HEK293 (cell line): ENCODE measurements around the gene LTC4S.

Experiments
- CTCF ChIA-PET: fragments of 350-600 bp; formaldehyde crosslinking; extraction: SDS; loops from one replicate; lab custom pipeline; 2021; ENCODE audit warnings: antibody characterized with exemption; lab: Yijun Ruan, JAX
- POLR2A ChIA-PET: fragments of 300-600 bp; formaldehyde crosslinking; extraction: SDS; loops from one replicate; lab custom pipeline; 2020; ENCODE audit warnings: antibody characterized with exemption, inconsistent platforms; lab: Yijun Ruan, JAX
- H3K27ac ChIP-seq: fragments of 200-500 bp; sonication (Bioruptor generic); 2 replicates; pipeline ENCODE4 v1.5.1; 2014; ENCODE audit warnings: low read depth, low read length, control low read depth, inconsistent platforms; ENCODE audit errors: extremely low read depth
- H3K36me3 ChIP-seq, 2 experiments: fragments of 200-500 bp in 1 of 2; sonication (Bioruptor generic) in 1 of 2; 1 replicate in 1 of 2; 2 replicates in 1 of 2; pipeline ENCODE4 v1.5.1; 2014 to 2017; ENCODE audit warnings: inconsistent platforms in 2 of 2, low read length in 2 of 2; ENCODE audit not compliant: control insufficient read depth in 2 of 2, insufficient read depth in 1 of 2
- H3K4me1 ChIP-seq: fragments of 200-500 bp; sonication (Bioruptor generic); 2 replicates; pipeline ENCODE4 v1.5.1; 2014; ENCODE audit warnings: mild to moderate bottlenecking, low read length, inconsistent platforms; ENCODE audit not compliant: control insufficient read depth, insufficient read depth
- H3K4me3 ChIP-seq: 2 replicates; pipeline ENCODE4 v1.5.1; 2011; ENCODE audit warnings: low read depth, mild to moderate bottlenecking, control low read depth, low read length, moderate library complexity
- H3K9me3 ChIP-seq: fragments of 200-500 bp; sonication (Bioruptor generic); 2 replicates; pipeline ENCODE4 v1.5.1; 2014; ENCODE audit warnings: low read depth, low read length, inconsistent platforms; ENCODE audit not compliant: control insufficient read depth, insufficient read depth
- BCL11B ChIP-seq: fragments of 450-650 bp; formaldehyde crosslinking; IDR thresholded peaks from 2 replicates; pipeline ENCODE4 v1.5.1; 2016; ENCODE audit warnings: low read depth, missing biosample characterization, missing genetic modification characterization
- EGR2 ChIP-seq: fragments of 450-650 bp; formaldehyde crosslinking; IDR thresholded peaks from 2 replicates; pipeline ENCODE4 v1.5.1; 2016; ENCODE audit warnings: low read depth, missing biosample characterization, missing genetic modification characterization
- HOXD13 ChIP-seq: sonication (generic); formaldehyde crosslinking; IDR thresholded peaks from 2 replicates; pipeline ENCODE4 v1.8.0; 2022; ENCODE audit warnings: missing genetic modification reagents, borderline replicate concordance
- KLF1 ChIP-seq: fragments of 450-650 bp; formaldehyde crosslinking; IDR thresholded peaks from 2 replicates; pipeline ENCODE4 v1.5.1; 2016; ENCODE audit warnings: missing biosample characterization, missing genetic modification characterization
- KLF9 ChIP-seq: fragments of 450-650 bp; formaldehyde crosslinking; IDR thresholded peaks from 2 replicates; pipeline ENCODE4 v1.5.1; 2016; ENCODE audit warnings: missing biosample characterization, missing genetic modification characterization, low read depth
- MEIS1 ChIP-seq: sonication (generic); formaldehyde crosslinking; IDR thresholded peaks from 2 replicates; pipeline ENCODE4 v1.8.1; 2022; ENCODE audit warnings: missing genetic modification reagents, mild to moderate bottlenecking, borderline replicate concordance
- REPIN1 ChIP-seq: fragments of 450-650 bp; formaldehyde crosslinking; IDR thresholded peaks from 2 replicates; pipeline ENCODE4 v1.5.1; 2017; ENCODE audit warnings: missing biosample characterization, missing genetic modification characterization, low read depth
- SP7 ChIP-seq: fragments of 450-650 bp; formaldehyde crosslinking; IDR thresholded peaks from 2 replicates; pipeline ENCODE4 v1.5.1; 2016; ENCODE audit warnings: missing biosample characterization, missing genetic modification characterization
- ZBTB20 ChIP-seq: fragments of 450-650 bp; formaldehyde crosslinking; IDR thresholded peaks from 2 replicates; pipeline ENCODE4 v1.5.1; 2016; ENCODE audit warnings: missing biosample characterization, missing genetic modification characterization
- ZBTB21 ChIP-seq: fragments of 450-650 bp; formaldehyde crosslinking; IDR thresholded peaks from 2 replicates; pipeline ENCODE4 v1.5.1; 2017; ENCODE audit warnings: missing biosample characterization, missing genetic modification characterization
- ZBTB8A ChIP-seq: fragments of 450-650 bp; formaldehyde crosslinking; IDR thresholded peaks from 2 replicates; pipeline ENCODE4 v1.5.1; 2016; ENCODE audit warnings: missing biosample characterization, missing genetic modification characterization
- ZFHX2 ChIP-seq: fragments of 450-650 bp; formaldehyde crosslinking; conservative IDR thresholded peaks from 2 replicates; pipeline ENCODE4 v1.5.1; 2016; ENCODE audit warnings: missing biosample characterization, missing genetic modification characterization
- ZFP3 ChIP-seq: fragments of 450-650 bp; formaldehyde crosslinking; IDR thresholded peaks from 2 replicates; pipeline ENCODE4 v1.5.1; 2016; ENCODE audit warnings: low read depth, missing biosample characterization, missing genetic modification characterization
- ZNF146 ChIP-seq: fragments of 450-650 bp; formaldehyde crosslinking; IDR thresholded peaks from 2 replicates; pipeline ENCODE4 v1.5.1; 2016; ENCODE audit warnings: missing biosample characterization, missing genetic modification characterization
- ZNF16 ChIP-seq: fragments of 450-650 bp; formaldehyde crosslinking; IDR thresholded peaks from 2 replicates; pipeline ENCODE4 v1.5.1; 2016; ENCODE audit warnings: low read depth, missing biosample characterization, missing genetic modification characterization
- ZNF175 ChIP-seq: fragments of 450-650 bp; formaldehyde crosslinking; IDR thresholded peaks from 2 replicates; pipeline ENCODE4 v1.5.1; 2016; ENCODE audit warnings: missing biosample characterization, missing genetic modification characterization
- ZNF274 ChIP-seq, 2 experiments: fragments of 200-500 bp in 1 of 2; fragments of 450-650 bp in 1 of 2; sonication (Bioruptor generic) in 1 of 2; formaldehyde crosslinking in 1 of 2; IDR thresholded peaks; 2 replicates each; pipeline versions ENCODE4 v1.5.1 to v1.6.1; 2014 to 2016; ENCODE audit warnings: borderline replicate concordance in 1 of 2, inconsistent platforms in 1 of 2, low read length in 1 of 2, missing biosample characterization in 1 of 2, missing genetic modification characterization in 1 of 2
- ZNF311 ChIP-seq: fragments of 450-650 bp; formaldehyde crosslinking; IDR thresholded peaks from 2 replicates; pipeline ENCODE4 v1.5.1; 2017; ENCODE audit warnings: missing biosample characterization, missing genetic modification characterization, borderline replicate concordance
- ZNF416 ChIP-seq: fragments of 450-650 bp; formaldehyde crosslinking; IDR thresholded peaks from 2 replicates; pipeline ENCODE4 v1.5.1; 2016; ENCODE audit warnings: missing biosample characterization, missing genetic modification characterization
- ZNF544 ChIP-seq: fragments of 450-650 bp; formaldehyde crosslinking; IDR thresholded peaks from 2 replicates; pipeline ENCODE4 v1.5.0; 2017; ENCODE audit warnings: missing biosample characterization, missing genetic modification characterization
- ZNF585B ChIP-seq: fragments of 450-650 bp; formaldehyde crosslinking; IDR thresholded peaks from 2 replicates; pipeline ENCODE4 v1.5.1; 2016; ENCODE audit warnings: missing biosample characterization, missing genetic modification characterization
- ZNF654 ChIP-seq: fragments of 450-650 bp; formaldehyde crosslinking; IDR thresholded peaks from 2 replicates; pipeline ENCODE4 v1.5.1; 2016; ENCODE audit warnings: low read depth, missing biosample characterization, missing genetic modification characterization
- ZNF776 ChIP-seq: fragments of 450-650 bp; formaldehyde crosslinking; IDR thresholded peaks from 2 replicates; pipeline ENCODE4 v1.5.0; 2017; ENCODE audit warnings: missing biosample characterization, missing genetic modification characterization, borderline replicate concordance
- ZNF777 ChIP-seq: fragments of 450-650 bp; formaldehyde crosslinking; IDR thresholded peaks from 2 replicates; pipeline ENCODE4 v1.5.1; 2017; ENCODE audit warnings: missing biosample characterization, missing genetic modification characterization, borderline replicate concordance
- ZNF792 ChIP-seq: fragments of 450-650 bp; formaldehyde crosslinking; IDR thresholded peaks from 2 replicates; pipeline ENCODE4 v1.5.1; 2016; ENCODE audit warnings: missing biosample characterization, missing genetic modification characterization
- ZSCAN16 ChIP-seq: fragments of 450-650 bp; formaldehyde crosslinking; IDR thresholded peaks from 2 replicates; pipeline ENCODE4 v1.5.1; 2016; ENCODE audit warnings: missing biosample characterization, missing genetic modification characterization
- ZXDB ChIP-seq: fragments of 450-650 bp; formaldehyde crosslinking; IDR thresholded peaks from 2 replicates; pipeline ENCODE4 v1.5.1; 2016; ENCODE audit warnings: missing biosample characterization, missing genetic modification characterization
- TF ChIP-seq, protein P1 (sequence below): fragments of 450-650 bp; formaldehyde crosslinking; IDR thresholded peaks from 2 replicates; pipeline ENCODE4 v1.5.1; 2016; ENCODE audit warnings: missing biosample characterization, missing genetic modification characterization
- TF ChIP-seq, protein P2 (sequence below): fragments of 450-650 bp; formaldehyde crosslinking; IDR thresholded peaks from 2 replicates; pipeline ENCODE4 v1.5.0; 2017; ENCODE audit warnings: missing biosample characterization, missing genetic modification characterization, borderline replicate concordance
- TF ChIP-seq, protein P3 (sequence below): IDR thresholded peaks from 2 replicates; pipeline ENCODE4 v1.6.1; 2011; ENCODE audit warnings: mild to moderate bottlenecking, low read depth, low read length, borderline replicate concordance

The LTC4S gene

DNA sequence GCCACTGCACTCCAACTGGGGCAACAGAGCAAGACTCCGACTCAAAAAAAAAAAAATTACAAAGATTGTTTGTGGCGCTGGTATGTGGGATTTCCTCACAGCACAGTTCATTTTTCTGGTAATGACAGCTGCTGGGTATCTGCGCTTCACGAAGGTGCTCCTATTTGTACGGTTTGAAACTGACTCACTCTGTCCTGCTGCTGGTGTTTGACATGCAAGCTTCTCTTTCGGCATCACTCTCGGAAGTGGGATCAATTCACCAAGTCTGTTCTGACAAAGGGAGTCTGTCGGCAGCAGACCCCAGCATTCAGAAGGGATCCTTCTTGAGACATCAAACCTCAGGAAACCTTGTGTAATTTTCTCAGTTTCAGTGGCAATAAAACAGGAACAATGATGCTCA, 34.8 kb upstream of the LTC4S start:
- TF ChIP-seq REPIN1 (tag by site-specific recombination): no peak
- no peak for TF ChIP-seq ZBTB20 (tag by site-specific recombination)
- TF ChIP-seq, protein P1, sequence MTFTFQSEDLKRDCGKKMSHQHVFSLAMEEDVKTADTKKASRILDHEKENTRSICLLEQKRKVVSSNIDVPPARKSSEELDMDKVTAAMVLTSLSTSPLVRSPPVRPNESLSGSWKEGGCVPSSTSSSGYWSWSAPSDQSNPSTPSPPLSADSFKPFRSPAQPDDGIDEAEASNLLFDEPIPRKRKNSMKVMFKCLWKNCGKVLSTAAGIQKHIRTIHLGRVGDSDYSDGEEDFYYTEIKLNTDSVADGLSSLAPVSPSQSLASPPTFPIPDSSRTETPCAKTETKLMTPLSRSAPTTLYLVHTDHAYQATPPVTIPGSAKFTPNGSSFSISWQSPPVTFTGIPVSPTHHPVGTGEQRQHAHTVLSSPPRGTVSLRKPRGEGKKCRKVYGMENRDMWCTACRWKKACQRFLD: no peak
- no peak for TF ChIP-seq HOXD13 (CRISPR knock-in tag)
- no peak for TF ChIP-seq ZNF274 (IDR thresholded peaks at IDR 0.05; ENCODE audit: low read length)
- no peak for TF ChIP-seq ZNF274 (tag by site-specific recombination; IDR thresholded peaks at IDR 0.05; ENCODE audit: borderline replicate concordance)
- TF ChIP-seq ZFP3 (tag by site-specific recombination): no peak
- TF ChIP-seq ZBTB21 (tag by site-specific recombination): no peak
- TF ChIP-seq, protein P2, sequence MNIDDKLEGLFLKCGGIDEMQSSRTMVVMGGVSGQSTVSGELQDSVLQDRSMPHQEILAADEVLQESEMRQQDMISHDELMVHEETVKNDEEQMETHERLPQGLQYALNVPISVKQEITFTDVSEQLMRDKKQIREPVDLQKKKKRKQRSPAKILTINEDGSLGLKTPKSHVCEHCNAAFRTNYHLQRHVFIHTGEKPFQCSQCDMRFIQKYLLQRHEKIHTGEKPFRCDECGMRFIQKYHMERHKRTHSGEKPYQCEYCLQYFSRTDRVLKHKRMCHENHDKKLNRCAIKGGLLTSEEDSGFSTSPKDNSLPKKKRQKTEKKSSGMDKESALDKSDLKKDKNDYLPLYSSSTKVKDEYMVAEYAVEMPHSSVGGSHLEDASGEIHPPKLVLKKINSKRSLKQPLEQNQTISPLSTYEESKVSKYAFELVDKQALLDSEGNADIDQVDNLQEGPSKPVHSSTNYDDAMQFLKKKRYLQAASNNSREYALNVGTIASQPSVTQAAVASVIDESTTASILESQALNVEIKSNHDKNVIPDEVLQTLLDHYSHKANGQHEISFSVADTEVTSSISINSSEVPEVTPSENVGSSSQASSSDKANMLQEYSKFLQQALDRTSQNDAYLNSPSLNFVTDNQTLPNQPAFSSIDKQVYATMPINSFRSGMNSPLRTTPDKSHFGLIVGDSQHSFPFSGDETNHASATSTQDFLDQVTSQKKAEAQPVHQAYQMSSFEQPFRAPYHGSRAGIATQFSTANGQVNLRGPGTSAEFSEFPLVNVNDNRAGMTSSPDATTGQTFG (tag by site-specific recombination): no peak
- TF ChIP-seq ZXDB (tag by site-specific recombination): no peak
- no peak for TF ChIP-seq MEIS1 (CRISPR knock-in tag)
- Histone ChIP-seq H3K27ac (no peak overlapping the region), H3K9me3 (no peaks in the 10 kb centered on the region), H3K4me3 (no peak overlapping the region), H3K4me1 (peaks cover 21% of the 10 kb centered on the region), H3K36me3 (no peaks in the 10 kb centered on the region; a peak in 1 of 3 replicates)
- CTCF ChIA-PET: no interaction called here
- POLR2A ChIA-PET: no interaction called here

DNA sequence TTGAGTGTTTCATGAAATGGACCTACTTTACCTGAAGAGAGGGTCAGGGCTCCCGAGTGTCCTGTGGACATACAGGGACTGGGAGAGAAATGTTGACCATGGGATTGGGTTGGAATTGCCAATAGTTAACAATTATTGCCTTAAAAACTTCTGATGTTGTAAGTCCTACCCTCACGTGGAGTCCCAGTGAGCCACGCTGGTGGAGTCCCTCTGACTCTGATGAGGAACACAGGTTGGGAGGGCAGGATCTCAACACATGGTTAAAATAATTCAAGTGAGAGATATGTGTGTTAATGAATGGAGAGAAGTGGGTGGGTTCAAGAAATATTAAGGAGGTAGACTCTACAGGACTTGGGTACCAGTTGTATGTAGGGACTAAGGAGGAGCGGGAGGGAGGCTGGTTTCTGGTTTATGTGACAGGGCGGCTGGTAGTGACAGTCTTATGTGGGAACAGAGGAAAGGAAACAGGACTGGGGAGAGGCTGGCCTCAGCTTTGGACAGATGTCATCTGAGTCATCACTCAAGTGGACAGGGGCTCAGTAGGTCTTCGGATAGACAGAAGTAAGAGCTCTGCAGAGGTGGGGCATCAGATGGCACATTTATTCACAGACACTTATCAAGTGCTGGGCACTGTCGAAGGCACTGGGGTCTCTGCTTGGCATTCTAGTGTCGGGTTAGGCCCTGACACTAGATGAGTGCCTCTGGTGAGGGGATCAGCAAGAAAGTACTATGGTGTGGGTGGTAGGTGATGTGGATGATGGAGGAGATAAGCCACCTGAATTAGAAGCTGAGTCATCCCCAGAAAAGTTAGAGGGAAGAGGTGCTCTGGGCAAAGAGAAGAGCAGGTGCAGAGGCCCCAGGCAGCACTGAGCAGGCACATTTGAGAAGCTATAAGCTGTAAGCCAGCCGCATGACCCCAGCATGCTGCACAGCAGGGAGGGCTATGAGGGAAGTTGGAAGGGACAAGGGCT, 33.9 kb upstream of the LTC4S start:
- no peaks in the 10 kb centered on the region; a peak in 1 of 3 replicates for H3K36me3 ChIP-seq
- ChIA-PET CTCF (no interaction called here), POLR2A (interaction anchor here (1.2 kb wide), 1 partner anchor 23 kb away, joined by 3 read pairs; no protein-coding TSS in a partner anchor)
- H3K4me1 ChIP-seq: peaks cover 17% of the 10 kb centered on the region
- no peak overlapping the region for H3K4me3 ChIP-seq
- no peak overlapping the region for H3K27ac ChIP-seq
- H3K9me3 ChIP-seq: no peaks in the 10 kb centered on the region
- TF ChIP-seq ZNF311 (no peak), ZNF544 (tag by site-specific recombination) (no peak), ZNF16 (no peak), ZBTB8A (tag by site-specific recombination) (no peak), ZNF146 (tag by site-specific recombination) (no peak), ZNF175 (no peak), EGR2 (tag by site-specific recombination) (peak; percentile 46; the same call in 1 of the 2 replicates), ZNF654 (tag by site-specific recombination) (no peak), ZNF416 (tag by site-specific recombination) (no peak), ZSCAN16 (tag by site-specific recombination) (no peak), ZNF777 (no peak), KLF9 (no peak), ZFHX2 (tag by site-specific recombination) (peak; percentile 67), BCL11B (tag by site-specific recombination) (no peak), KLF1 (tag by site-specific recombination) (no peak), ZNF792 (tag by site-specific recombination) (no peak), ZNF776 (tag by site-specific recombination) (no peak), ZNF585B (tag by site-specific recombination) (no peak), ZBTB21 (tag by site-specific recombination) (no peak), SP7 (peak; percentile 75; the same call in 1 of the 2 replicates)
- TF ChIP-seq, protein P3, sequence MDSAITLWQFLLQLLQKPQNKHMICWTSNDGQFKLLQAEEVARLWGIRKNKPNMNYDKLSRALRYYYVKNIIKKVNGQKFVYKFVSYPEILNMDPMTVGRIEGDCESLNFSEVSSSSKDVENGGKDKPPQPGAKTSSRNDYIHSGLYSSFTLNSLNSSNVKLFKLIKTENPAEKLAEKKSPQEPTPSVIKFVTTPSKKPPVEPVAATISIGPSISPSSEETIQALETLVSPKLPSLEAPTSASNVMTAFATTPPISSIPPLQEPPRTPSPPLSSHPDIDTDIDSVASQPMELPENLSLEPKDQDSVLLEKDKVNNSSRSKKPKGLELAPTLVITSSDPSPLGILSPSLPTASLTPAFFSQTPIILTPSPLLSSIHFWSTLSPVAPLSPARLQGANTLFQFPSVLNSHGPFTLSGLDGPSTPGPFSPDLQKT: no peak
